Measurements from ENCODE around the gene RNF13. TPM values are rescaled to one million over a fixed set of nuclear protein-coding genes. Genes with fewer than 3 reads are reported as not detected.

RNF13 gene
- total RNA-seq, 2 donors from 2014 or later = 77.3 to 105 TPM

GRCh38 chr3:149776170-149776569 lies 36.8 kb upstream of the RNF13 start:
- intact Hi-C loops (cut with DNase I) = loop anchor here (10.0 kb wide), 1 partner anchor 281 kb away; no protein-coding TSS in a partner anchor
- DNase-seq (ENCODE audit: low spot score) = no peak
- Histone ChIP-seq H3K4me1 (replicated peaks) (no peaks in the 10 kb centered on the region), H3K36me3 (no peaks in the 10 kb centered on the region), H3K27me3 (replicated peaks; ENCODE audit: insufficient read depth) (no peaks in the 10 kb centered on the region), H3K9me3 (no peaks in the 10 kb centered on the region), H3K27ac (no peak overlapping the region), H3K4me3 (no peak overlapping the region)
- WGBS = 88% methylated on average over 1 of the region's 1 CpG
- TF ChIP-seq POLR2AphosphoS5 (IDR thresholded peaks at IDR 0.05) = no peak
- no peak for TF ChIP-seq CTCF (IDR thresholded peaks at IDR 0.05)
- no peak for TF ChIP-seq POLR2A (IDR thresholded peaks at IDR 0.05)

- Histone ChIP-seq H3K4me1 (replicated peaks) (no peaks in the 10 kb centered on the region), H3K9me3 (no peaks in the 10 kb centered on the region), H3K36me3 (no peaks in the 10 kb centered on the region), H3K4me3 (no peak overlapping the region), H3K27me3 (replicated peaks; ENCODE audit: insufficient read depth) (no peaks in the 10 kb centered on the region), H3K27ac (no peak overlapping the region)
- TF ChIP-seq POLR2AphosphoS5 (IDR thresholded peaks at IDR 0.05) (no peak), CTCF (IDR thresholded peaks at IDR 0.05) (no peak), POLR2A (IDR thresholded peaks at IDR 0.05) (no peak)
- intact Hi-C loops (cut with DNase I) = loop anchor here (10.0 kb wide), 1 partner anchor 283 kb away; no protein-coding TSS in a partner anchor
- no peak for DNase-seq (ENCODE audit: low spot score)
- WGBS = 83% methylated on average over 2 of the region's 2 CpGs
These were observed 35.4 kb upstream of the RNF13 start for GRCh38 chr3:149777414-149778214.

- Histone ChIP-seq H3K27me3 (replicated peaks; ENCODE audit: insufficient read depth) (no peaks in the 10 kb centered on the region), H3K9me3 (no peaks in the 10 kb centered on the region), H3K4me3 (no peak overlapping the region), H3K36me3 (no peaks in the 10 kb centered on the region), H3K4me1 (replicated peaks) (no peaks in the 10 kb centered on the region), H3K27ac (no peak overlapping the region)
- TF ChIP-seq POLR2AphosphoS5 (IDR thresholded peaks at IDR 0.05) (no peak), CTCF (IDR thresholded peaks at IDR 0.05) (no peak), POLR2A (IDR thresholded peaks at IDR 0.05) (no peak)
- DNase-seq (ENCODE audit: low spot score) = no peak
- intact Hi-C loops (cut with DNase I) = no loop called here
- WGBS = 75% methylated on average over 4 of the region's 4 CpGs
These were observed 31.8 kb upstream of the RNF13 start for GRCh38 chr3:149781211-149781610.

- TF ChIP-seq CTCF (IDR thresholded peaks at IDR 0.05) (no peak), POLR2AphosphoS5 (IDR thresholded peaks at IDR 0.05) (no peak), POLR2A (IDR thresholded peaks at IDR 0.05) (no peak)
- WGBS = 90% methylated on average over 3 of the region's 3 CpGs
- DNase-seq (ENCODE audit: low spot score) = no peak
These were observed 31.3 kb upstream of the RNF13 start for GRCh38 chr3:149781741-149782140.

GRCh38 chr3:149783576-149783975 lies 29.4 kb upstream of the RNF13 start:
- Histone ChIP-seq H3K4me3 (no peak overlapping the region), H3K27me3 (replicated peaks; ENCODE audit: insufficient read depth) (no peaks in the 10 kb centered on the region), H3K4me1 (replicated peaks) (no peaks in the 10 kb centered on the region), H3K36me3 (no peaks in the 10 kb centered on the region), H3K27ac (no peak overlapping the region), H3K9me3 (no peaks in the 10 kb centered on the region)
- no peak for DNase-seq (ENCODE audit: low spot score)
- no peak for TF ChIP-seq CTCF (IDR thresholded peaks at IDR 0.05)
- TF ChIP-seq POLR2AphosphoS5 (IDR thresholded peaks at IDR 0.05) = no peak
- TF ChIP-seq POLR2A (IDR thresholded peaks at IDR 0.05) = no peak
- intact Hi-C loops (cut with DNase I) = no loop called here

More at GRCh38 chr3:149781741-149782140, 31.3 kb upstream of the RNF13 start:
- H3K27me3 ChIP-seq (replicated peaks; ENCODE audit: insufficient read depth) = no peaks in the 10 kb centered on the region
- H3K9me3 ChIP-seq = no peaks in the 10 kb centered on the region
- no peaks in the 10 kb centered on the region for H3K36me3 ChIP-seq
- H3K4me1 ChIP-seq (replicated peaks) = no peaks in the 10 kb centered on the region
- H3K4me3 ChIP-seq = no peak overlapping the region
- H3K27ac ChIP-seq = no peak overlapping the region
- intact Hi-C loops (cut with DNase I) = no loop called here

Measured in prostate gland (tissue), 2 donors.